Sigmoid colon (tissue), 7 donors: ENCODE measurements around the gene PDE4D. TPM values are rescaled to one million over a fixed set of nuclear protein-coding genes. Genes with fewer than 3 reads are reported as not detected.

Experiments
- DNase-seq: peaks from one replicate; pipeline ENCODE4 v3.0.0-alpha.2; 2019
- H3K27ac ChIP-seq, 4 donors: fragments of 200-600 bp; sonication (generic); one replicate each; pipeline ENCODE4 v1.5.1; 2016 to 2019; ENCODE audit warnings: mild to moderate bottlenecking in 1 of 4
- H3K27me3 ChIP-seq, 3 donors: fragments of 200-600 bp; sonication (generic); one replicate each; pipeline ENCODE4 v1.5.1; 2019; ENCODE audit warnings: mild to moderate bottlenecking in 1 of 3
- H3K36me3 ChIP-seq, 4 donors: fragments of 200-600 bp; sonication (generic); one replicate each; pipeline ENCODE4 v1.5.1; 2016 to 2019
- H3K4me1 ChIP-seq, 4 donors: fragments of 200-600 bp; sonication (generic); one replicate each; pipeline ENCODE4 v1.5.1; 2017 to 2019
- H3K4me3 ChIP-seq, 4 donors: fragments of 200-600 bp; sonication (generic); one replicate each; pipeline ENCODE4 v1.5.1; 2017 to 2019; ENCODE audit warnings: mild to moderate bottlenecking in 2 of 4, moderate library complexity in 1 of 4
- H3K9me3 ChIP-seq, 4 donors: fragments of 200-600 bp in 3 of 4; sonication (generic) in 3 of 4; one replicate each; pipeline versions ENCODE4 v1.5.1 to v1.6.1; 2013 to 2019
- CTCF ChIP-seq, 4 experiments: fragments of 450-650 bp in 3 of 4; fragments of 200-600 bp in 1 of 4; IDR thresholded peaks; one replicate each; pipeline ENCODE4 v1.5.1; 2016 to 2019; ENCODE audit warnings: antibody characterized with exemption in 4 of 4, mild to moderate bottlenecking in 3 of 4, moderate library complexity in 2 of 4
- EP300 ChIP-seq, 4 donors: sonication (generic); formaldehyde crosslinking; IDR thresholded peaks; one replicate each; pipeline ENCODE4 v1.6.1; 2017; ENCODE audit warnings: antibody characterized with exemption in 4 of 4
- POLR2A ChIP-seq, 2 donors: fragments of 450-650 bp; IDR thresholded peaks; one replicate each; pipeline ENCODE4 v1.6.1; 2016; ENCODE audit warnings: antibody characterized with exemption in 2 of 2, mild to moderate bottlenecking in 2 of 2, moderate library complexity in 2 of 2
- POLR2AphosphoS5 ChIP-seq, 4 donors: sonication (generic); formaldehyde crosslinking; IDR thresholded peaks; one replicate each; pipeline ENCODE4 v1.6.1; 2017; ENCODE audit warnings: antibody characterized with exemption in 4 of 4
- WGBS, 2 donors: extraction: QIAGEN DNeasy Blood & Tissue Kit; methylation state at CpG; one replicate each; pipeline ENCODE4 v1.1.7; 2013; 5-methylcytosine and 5-hydroxymethylcytosine counted together
- intact Hi-C: fragments of 100-400 bp; cut with DNase I; formaldehyde crosslinking; loops from one replicate; pipeline ENCODE4 v1.15.1; 2023
- polyA plus RNA-seq, 3 donors: library from polyadenylated mRNA; stranded (reverse); fragments of 200-250 nt; gene quantifications; one replicate each; pipeline ENCODE4 v1.2.3, GENCODE V29; 2013
- total RNA-seq, 4 donors: library from RNA; depleted of rRNA; stranded (reverse); fragments of >200 nt; gene quantifications; one replicate each; pipeline ENCODE4 v1.1.0, GENCODE V29; 2016
- donor health status: healthy with polysubstance abuse.
- donor health status: Bipolar disorder and iron deficiency.
- donor health status: healthy.

Gene PDE4D
- total and polyA plus RNA-seq, 7 donors = 6.0 to 289 (median 169) TPM

- 95 to 99% methylated on average over 2 of the region's 2 CpGs for WGBS, 2 donors
These were observed 47.8 kb downstream of the PDE4D start for GRCh38 chr5:59845730-59846129.

GRCh38 chr5:59843511-59844213 lies 49.9 kb downstream of the PDE4D start:
- no peak for DNase-seq
- Histone ChIP-seq H3K36me3 (no peaks in the 10 kb centered on the region), H3K4me3 (no peak overlapping the region), H3K27ac (no peak overlapping the region), H3K27me3 (no peaks in the 10 kb centered on the region), H3K4me1 (no peaks in the 10 kb centered on the region), H3K9me3 (no peaks in the 10 kb centered on the region)
- 85 to 94% methylated on average over 1 of the region's 1 CpG for WGBS, 2 donors
- intact Hi-C loops = no loop called here
- TF ChIP-seq CTCF (IDR thresholded peaks at IDR 0.05) = no peak
- TF ChIP-seq POLR2AphosphoS5 (IDR thresholded peaks at IDR 0.05) = no peak
- no peak for TF ChIP-seq EP300 (IDR thresholded peaks at IDR 0.05)

More at GRCh38 chr5:59845730-59846129, 47.8 kb downstream of the PDE4D start:
- Histone ChIP-seq H3K36me3 (no peaks in the 10 kb centered on the region), H3K4me3 (no peak overlapping the region), H3K27me3 (no peaks in the 10 kb centered on the region), H3K27ac (no peak overlapping the region), H3K4me1 (no peaks in the 10 kb centered on the region), H3K9me3 (no peaks in the 10 kb centered on the region)
- no peak for TF ChIP-seq POLR2AphosphoS5 (IDR thresholded peaks at IDR 0.05)
- TF ChIP-seq CTCF (IDR thresholded peaks at IDR 0.05) = no peak
- intact Hi-C loops = no loop called here
- DNase-seq = no peak

- Histone ChIP-seq H3K4me1 (no peaks in the 10 kb centered on the region), H3K36me3 (no peaks in the 10 kb centered on the region), H3K27me3 (no peaks in the 10 kb centered on the region), H3K4me3 (no peak overlapping the region), H3K9me3 (no peaks in the 10 kb centered on the region), H3K27ac (no peak overlapping the region)
- TF ChIP-seq EP300 (IDR thresholded peaks at IDR 0.05) (no peak), POLR2A (IDR thresholded peaks at IDR 0.05) (no peak), POLR2AphosphoS5 (IDR thresholded peaks at IDR 0.05) (no peak), CTCF (IDR thresholded peaks at IDR 0.05) (no peak)
- WGBS, 2 donors = 13 to 33% methylated on average over 1 of the region's 1 CpG
- DNase-seq = no peak
- intact Hi-C loops = no loop called here
These were observed 50.5 kb downstream of the PDE4D start for GRCh38 chr5:59842999-59843398.

GRCh38 chr5:59840200-59840601 lies 53.3 kb downstream of the PDE4D start:
- no peaks in the 10 kb centered on the region for H3K9me3 ChIP-seq
- H3K4me3 ChIP-seq = no peak overlapping the region
- TF ChIP-seq CTCF (IDR thresholded peaks at IDR 0.05) = no peak
- no peak for TF ChIP-seq EP300 (IDR thresholded peaks at IDR 0.05)
- TF ChIP-seq POLR2A (IDR thresholded peaks at IDR 0.05) = no peak
- TF ChIP-seq POLR2AphosphoS5 (IDR thresholded peaks at IDR 0.05) = no peak
- H3K27ac ChIP-seq = no peak overlapping the region
- DNase-seq = no peak
- intact Hi-C loops = no loop called here
- no peaks in the 10 kb centered on the region for H3K4me1 ChIP-seq
- no peaks in the 10 kb centered on the region for H3K36me3 ChIP-seq
- 31 to 62% methylated on average over 3 of the region's 3 CpGs for whole genome bisulfite sequencing, 2 donors
- H3K27me3 ChIP-seq = no peaks in the 10 kb centered on the region

- WGBS, 2 donors = 77 to 81% methylated on average over 2 of the region's 2 CpGs
- no peak for TF ChIP-seq POLR2A (IDR thresholded peaks at IDR 0.05)
- no peak for TF ChIP-seq POLR2AphosphoS5 (IDR thresholded peaks at IDR 0.05)
- TF ChIP-seq EP300 (IDR thresholded peaks at IDR 0.05) = no peak
- TF ChIP-seq CTCF (IDR thresholded peaks at IDR 0.05) = no peak
- H3K4me3 ChIP-seq = no peak overlapping the region
- no peaks in the 10 kb centered on the region for H3K36me3 ChIP-seq
- H3K27me3 ChIP-seq = no peaks in the 10 kb centered on the region
- no peak for DNase-seq
- H3K9me3 ChIP-seq = no peaks in the 10 kb centered on the region
- H3K27ac ChIP-seq = no peak overlapping the region
- intact Hi-C loops = no loop called here
- H3K4me1 ChIP-seq = no peaks in the 10 kb centered on the region
These were observed 54.5 kb downstream of the PDE4D start for GRCh38 chr5:59838989-59839388.
